ENCODE results near the gene RCAN1. TPM values are rescaled to one million over a fixed set of nuclear protein-coding genes. Genes with fewer than 3 reads are reported as not detected.

The RCAN1 gene
- total RNA-seq, 1 donor from 2014 or later: 36.0 TPM

- DNase-seq (no peak), ATAC-seq (ENCODE audit: poor library complexity) (no peak)
- intact Hi-C loops (cut with DNase I): no loop called here
Observed at GRCh38 chr21:34530261-34530660, 84.7 kb downstream of the RCAN1 start.

- no peak for ATAC-seq (ENCODE audit: poor library complexity)
- no peak for DNase-seq
- intact Hi-C loops (cut with DNase I): loop anchor here (5.0 kb wide), 1 partner anchor 89 kb away; the partner anchor contains the start of gene RCAN1
Observed at GRCh38 chr21:34528131-34528561, 86.8 kb downstream of the RCAN1 start.

DNA sequence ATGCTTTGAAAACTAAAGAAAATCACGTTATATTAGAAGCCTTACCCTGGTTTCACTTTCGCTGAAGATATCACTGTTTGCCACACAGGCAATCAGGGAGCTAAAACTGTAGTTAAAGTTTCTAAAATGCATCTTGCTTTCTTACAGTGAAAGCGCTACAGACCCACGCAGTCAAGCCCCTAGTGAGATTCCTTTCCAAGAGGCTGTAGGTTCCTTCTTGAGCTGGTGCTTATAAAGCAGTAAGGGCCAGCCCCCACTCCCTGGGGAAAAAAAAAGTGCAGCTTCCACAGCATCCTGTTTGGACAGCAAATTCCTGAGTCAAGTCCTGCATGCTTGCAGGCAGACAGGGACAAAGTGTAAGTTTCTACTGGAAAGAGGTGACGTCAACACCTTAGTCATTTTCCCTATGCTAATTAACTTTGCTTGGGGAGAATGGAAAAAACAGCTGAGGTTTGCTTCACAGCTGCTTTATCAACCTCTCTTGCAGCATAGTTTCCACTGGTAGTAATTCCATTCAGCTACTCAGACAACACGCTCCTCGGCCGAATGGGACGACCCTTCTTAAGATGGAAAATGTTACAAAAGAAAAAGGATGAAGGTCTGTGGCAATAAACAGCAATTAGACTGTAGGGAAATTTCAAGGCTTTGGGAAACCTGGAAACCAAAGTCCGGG lies 88.2 kb downstream of the RCAN1 start:
- ATAC-seq (ENCODE audit: poor library complexity) (peak; percentile 88), DNase-seq (peak; percentile 73)
- intact Hi-C loops (cut with DNase I): loop anchor here (5.0 kb wide), 1 partner anchor 91 kb away; the partner anchor contains the start of gene RCAN1

DNA sequence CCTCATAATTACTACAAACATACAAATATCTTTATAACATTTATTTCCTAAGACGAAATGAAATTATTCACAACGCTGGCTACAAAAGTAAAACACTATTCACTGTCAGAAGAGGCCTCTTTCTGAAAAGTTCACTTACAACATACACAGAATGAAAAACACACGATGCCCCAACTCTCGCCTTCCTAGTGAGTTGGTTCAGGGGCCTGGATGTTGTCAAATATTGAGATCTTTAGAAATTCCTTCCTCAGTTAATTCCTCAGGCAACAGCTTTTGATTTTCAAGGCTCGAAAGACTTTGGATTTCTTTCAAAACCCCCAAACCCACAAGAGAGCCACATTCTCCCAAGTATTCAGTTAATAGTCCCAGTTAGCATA lies 88.7 kb downstream of the RCAN1 start:
- intact Hi-C loops (cut with DNase I): loop anchor here (5.0 kb wide), 1 partner anchor 91 kb away; the partner anchor contains the start of gene RCAN1
- ATAC-seq (ENCODE audit: poor library complexity) (no peak), DNase-seq (no peak)

DNA sequence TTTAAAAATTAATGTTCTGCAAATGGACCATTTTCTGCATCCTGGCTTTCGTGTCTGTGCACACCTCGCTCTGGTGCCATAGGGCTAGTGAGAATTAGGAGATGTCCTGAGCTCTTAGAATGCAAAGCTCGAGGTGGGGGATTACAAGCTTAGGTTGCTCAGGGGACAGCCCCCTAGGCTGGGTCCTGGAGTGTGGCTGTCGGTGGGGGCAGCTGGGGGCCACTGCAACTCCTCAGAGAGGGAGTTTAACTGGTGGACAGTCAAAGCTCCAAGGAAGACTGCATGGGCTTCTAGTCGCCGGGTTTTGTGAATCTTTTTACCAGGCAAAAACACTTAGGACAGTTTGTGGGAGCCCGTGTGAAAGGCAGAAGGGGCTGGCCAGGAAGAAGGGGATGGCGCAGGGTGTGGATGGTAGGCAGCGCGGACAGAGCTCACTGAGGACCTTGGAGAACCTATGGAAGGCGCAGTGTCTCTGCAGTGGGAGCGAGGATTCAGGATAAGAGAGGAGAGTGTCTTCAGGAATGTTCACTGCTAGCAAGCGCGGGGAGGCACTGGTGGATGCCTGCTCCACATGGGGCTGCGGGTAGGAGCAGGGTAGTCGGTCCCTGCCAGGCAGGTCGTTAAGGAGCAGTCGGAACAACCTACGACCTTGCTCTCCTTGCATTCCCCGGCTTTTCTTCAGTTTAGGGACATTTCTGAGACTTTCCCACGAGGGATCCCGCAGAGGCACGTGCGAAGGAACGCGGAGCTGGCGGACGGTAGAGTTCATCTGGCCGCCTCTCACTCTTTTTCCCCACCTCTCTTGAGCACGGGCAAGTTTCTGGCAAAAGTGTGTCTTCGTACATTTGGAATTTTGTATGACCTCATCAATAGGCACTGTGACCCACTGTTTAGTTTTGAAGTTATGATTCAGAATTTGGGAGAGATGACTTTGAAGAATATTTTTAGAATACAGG lies 90.0 kb downstream of the RCAN1 start:
- no peak for DNase-seq
- intact Hi-C loops (cut with DNase I): loop anchor here (5.0 kb wide), 1 partner anchor 92 kb away; the partner anchor contains the start of gene RCAN1
- ATAC-seq (ENCODE audit: poor library complexity): no peak

- no peak for DNase-seq
- intact Hi-C loops (cut with DNase I): no loop called here
- no peak for ATAC-seq (ENCODE audit: poor library complexity)
Observed at GRCh38 chr21:34523019-34523555, 91.8 kb downstream of the RCAN1 start.

DNA sequence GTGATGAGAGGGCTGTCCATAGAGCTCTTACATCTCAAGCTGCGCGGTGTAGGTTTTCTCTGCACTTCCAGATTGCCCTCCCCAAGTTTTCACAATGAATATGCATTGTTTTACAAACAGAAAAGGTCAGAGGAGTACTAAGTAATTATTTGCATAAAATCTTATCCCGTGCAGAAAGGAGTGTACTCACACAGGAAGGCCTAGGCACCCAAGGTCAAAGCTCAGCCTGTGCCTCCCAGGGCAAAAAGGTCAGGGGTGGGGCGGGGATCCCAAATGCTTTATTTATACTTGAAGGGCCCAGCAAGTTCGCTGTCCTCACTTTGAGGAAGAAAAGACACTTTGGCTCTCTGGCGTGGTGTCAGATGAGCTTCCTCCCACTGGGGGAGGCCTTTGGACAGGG lies 92.6 kb downstream of the RCAN1 start:
- intact Hi-C loops (cut with DNase I): no loop called here
- no peak for ATAC-seq (ENCODE audit: poor library complexity)
- DNase-seq: no peak

- ATAC-seq (ENCODE audit: poor library complexity): no peak
- intact Hi-C loops (cut with DNase I): no loop called here
- no peak for DNase-seq
Observed at GRCh38 chr21:34521561-34521960, 93.4 kb downstream of the RCAN1 start.

DNA sequence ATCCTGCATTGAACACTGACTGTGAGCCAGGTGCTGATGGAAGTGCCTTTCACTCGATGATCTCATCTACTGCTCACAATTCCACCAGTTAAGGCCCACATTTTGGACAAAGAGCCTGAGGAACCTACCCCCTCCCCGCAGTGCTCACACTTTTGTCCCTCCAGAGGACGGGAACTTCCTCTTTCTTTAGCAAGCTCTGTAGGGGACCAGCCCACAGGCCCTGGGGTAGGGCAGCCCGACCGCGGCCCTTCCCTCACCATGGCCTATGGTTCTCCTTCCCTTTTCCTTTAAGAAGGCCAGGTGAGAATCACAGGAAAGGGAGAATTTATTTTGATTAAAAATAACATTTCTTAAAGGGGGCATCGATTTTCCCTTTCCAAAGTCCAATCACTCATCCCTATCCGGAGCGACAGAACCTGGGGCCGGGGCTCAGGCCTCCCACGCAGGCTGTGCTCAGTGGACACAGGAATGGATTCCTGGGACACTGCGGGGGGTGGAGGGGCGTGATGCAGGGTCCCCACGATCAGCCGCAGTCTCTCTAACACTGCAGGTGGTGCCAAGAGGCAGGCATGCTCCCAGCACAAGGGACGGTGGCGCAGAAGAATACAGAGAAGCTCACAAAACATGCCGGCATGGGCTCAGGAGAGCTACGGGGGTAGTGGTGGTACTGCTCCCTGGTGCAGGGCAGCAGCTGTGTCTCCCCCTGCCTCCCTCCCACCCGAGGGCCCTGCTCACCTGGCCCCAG lies 94.0 kb downstream of the RCAN1 start:
- ATAC-seq (ENCODE audit: poor library complexity): peak; percentile 49
- peak; percentile 66 for DNase-seq
- intact Hi-C loops (cut with DNase I): no loop called here

- ATAC-seq (ENCODE audit: poor library complexity) (no peak), DNase-seq (no peak)
- intact Hi-C loops (cut with DNase I): no loop called here
Observed at GRCh38 chr21:34520281-34520680, 94.6 kb downstream of the RCAN1 start.

GRCh38 chr21:34519694-34520093 lies 95.2 kb downstream of the RCAN1 start:
- DNase-seq (no peak), ATAC-seq (ENCODE audit: poor library complexity) (no peak)
- intact Hi-C loops (cut with DNase I): no loop called here

DNA sequence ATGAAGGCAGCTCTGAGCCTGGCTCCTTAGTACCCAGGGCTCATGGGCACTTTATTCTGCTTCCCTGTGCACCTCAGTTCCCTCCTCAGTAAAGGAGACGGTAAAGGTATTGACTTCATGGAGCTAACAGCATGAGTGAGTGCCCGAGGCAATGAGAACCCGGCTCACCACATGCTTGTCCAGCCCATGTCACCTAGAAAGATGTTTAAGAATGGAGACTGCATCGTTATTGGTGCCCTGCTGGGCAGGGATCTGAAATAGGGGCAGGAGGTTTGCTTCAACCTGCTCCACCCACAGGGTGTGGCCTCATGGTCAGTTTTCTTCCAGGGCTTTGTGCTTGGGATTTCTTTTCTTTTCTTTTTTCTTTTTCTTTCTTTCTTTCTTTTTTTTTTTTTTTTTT lies 95.9 kb downstream of the RCAN1 start:
- no peak for DNase-seq
- no peak for ATAC-seq (ENCODE audit: poor library complexity)
- intact Hi-C loops (cut with DNase I): no loop called here

DNA sequence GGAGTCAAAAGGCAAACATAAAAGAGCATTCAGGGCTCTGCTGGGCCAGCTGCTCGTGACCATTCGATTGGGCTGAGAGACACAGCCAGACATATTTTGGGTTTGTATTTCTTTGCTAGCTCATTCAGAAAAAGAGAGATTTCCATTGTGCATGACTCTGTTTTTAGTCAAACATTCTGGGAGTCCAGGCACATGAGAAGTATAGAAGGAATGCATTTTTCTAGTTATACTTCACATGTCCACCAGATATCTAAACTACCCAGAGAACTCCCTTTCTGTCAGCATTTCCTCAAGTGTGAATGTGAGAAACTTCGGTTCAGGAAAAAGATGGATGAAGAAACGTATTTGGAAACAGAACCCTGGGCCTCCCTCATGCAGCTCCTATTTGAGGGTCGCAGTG lies 96.6 kb downstream of the RCAN1 start:
- DNase-seq: no peak
- intact Hi-C loops (cut with DNase I): no loop called here
- no peak for ATAC-seq (ENCODE audit: poor library complexity)

DNA sequence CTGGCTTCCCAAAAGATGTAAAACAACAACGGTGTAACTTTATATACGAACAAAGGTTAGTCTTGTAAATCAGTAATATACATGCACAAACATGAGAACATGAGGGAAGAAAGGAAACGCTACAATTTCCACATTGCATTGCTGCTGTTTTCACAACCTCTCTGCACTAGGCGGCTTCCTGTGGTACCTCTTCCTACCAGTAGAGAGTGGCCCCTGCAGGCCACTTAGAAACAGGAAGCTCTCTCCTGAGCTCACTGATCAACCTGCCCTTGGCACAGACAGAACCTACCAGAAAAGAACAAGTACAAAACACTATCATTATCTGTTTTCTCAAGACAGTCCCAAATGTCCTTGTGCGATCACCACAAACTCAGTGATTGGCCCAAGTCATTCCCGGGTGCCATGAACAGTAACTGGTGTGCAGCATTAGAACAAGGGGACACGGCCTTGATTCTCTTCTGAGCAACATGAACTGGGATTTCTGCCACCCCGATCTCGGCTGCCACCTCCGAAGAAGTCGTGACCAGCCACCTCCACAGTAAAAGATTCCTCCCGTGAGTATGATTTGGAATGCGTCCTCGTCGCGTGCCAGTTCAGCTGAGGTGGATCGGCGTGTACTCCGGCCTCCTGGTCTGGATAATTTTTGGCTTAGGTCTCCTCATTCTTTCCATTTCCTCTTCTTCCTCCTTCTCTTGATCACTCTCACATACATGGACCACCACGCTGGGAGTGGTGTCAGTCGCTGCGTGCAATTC lies 97.2 kb downstream of the RCAN1 start:
- intact Hi-C loops (cut with DNase I): no loop called here
- ATAC-seq (ENCODE audit: poor library complexity) (peak; percentile 45), DNase-seq (no peak)

DNA sequence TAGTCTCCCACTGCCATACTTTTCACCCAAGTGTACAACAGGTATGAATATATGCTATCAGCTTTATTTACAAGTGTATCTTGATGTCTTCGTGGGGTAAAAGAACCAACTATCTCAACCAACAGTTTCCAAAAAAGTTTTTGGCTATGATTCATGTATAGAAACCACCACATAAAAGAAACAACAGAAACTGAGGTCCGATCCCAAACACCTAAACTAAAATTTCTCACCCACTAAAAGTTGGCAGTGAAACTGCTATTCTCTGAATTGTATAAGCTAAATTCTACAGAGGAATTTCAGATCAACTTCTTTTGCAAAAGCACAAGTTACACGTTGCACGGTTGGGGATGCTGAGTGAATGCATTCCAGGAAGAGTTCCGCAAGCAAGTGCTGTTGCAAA lies 97.9 kb downstream of the RCAN1 start:
- no peak for DNase-seq
- intact Hi-C loops (cut with DNase I): no loop called here
- no peak for ATAC-seq (ENCODE audit: poor library complexity)

- ATAC-seq (ENCODE audit: poor library complexity): no peak
- intact Hi-C loops (cut with DNase I): no loop called here
- no peak for DNase-seq
Observed at GRCh38 chr21:34514576-34515115, 100.3 kb downstream of the RCAN1 start.

DNA sequence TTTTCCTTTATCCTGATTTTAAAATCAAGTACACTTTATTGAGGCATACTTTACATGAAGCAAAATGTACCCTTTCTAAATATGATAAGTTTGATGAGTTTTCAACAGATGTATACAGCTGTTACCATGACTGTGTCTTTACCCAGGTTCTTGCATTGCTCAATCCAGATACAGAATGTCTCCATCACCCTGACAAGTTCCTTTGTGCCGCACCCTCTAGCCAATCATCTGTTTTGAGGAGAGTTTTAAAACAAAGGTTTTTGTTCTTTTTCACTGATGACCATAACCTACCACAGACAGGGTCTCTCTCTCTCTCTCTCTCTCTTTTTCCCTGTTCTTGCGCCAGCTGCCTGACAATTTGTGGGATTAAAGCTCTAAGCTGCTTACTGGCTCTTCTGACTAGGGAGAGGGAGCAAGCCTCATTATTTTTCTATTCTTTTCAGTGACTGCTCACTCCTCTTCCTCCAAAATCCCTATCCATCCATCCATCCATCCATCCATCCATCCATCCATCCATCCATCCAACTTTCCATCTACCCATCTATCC lies 101.7 kb downstream of the RCAN1 start:
- intact Hi-C loops (cut with DNase I): no loop called here
- ATAC-seq (ENCODE audit: poor library complexity): no peak
- DNase-seq: no peak

All from Right ventricle myocardium superior (tissue), 1 donor.